AG04450 (cell line): ENCODE data around the gene DPYSL4. TPM values are rescaled to one million over a fixed set of nuclear protein-coding genes. Genes with fewer than 3 reads are reported as not detected.

Experiments
- CTCF ChIA-PET: fragments of 300-600, 350-600 bp; formaldehyde crosslinking; extraction: SDS; loops from one replicate; lab custom pipeline; 2022; ENCODE audit warnings: antibody characterized with exemption, inconsistent platforms; lab: Charles Lee
- POLR2A ChIA-PET: fragments of 350-600 bp; formaldehyde crosslinking; extraction: SDS; loops from one replicate; lab custom pipeline; 2021; ENCODE audit warnings: antibody characterized with exemption, inconsistent platforms; lab: Yijun Ruan, JAX
- DNase-seq: peaks from one replicate; pipeline ENCODE4 v3.0.0-alpha.2; 2011; ENCODE audit warnings: low read depth, low spot score
- H3K27ac ChIP-seq: one replicate; pipeline ENCODE4 v1.5.1; 2012; ENCODE audit warnings: low read depth, low read length, control low read depth
- H3K27me3 ChIP-seq: one replicate; pipeline ENCODE4 v1.6.0; 2012; ENCODE audit warnings: low read length; ENCODE audit not compliant: control insufficient read depth, insufficient read depth
- H3K4me3 ChIP-seq: 2 replicates; pipeline ENCODE4 v1.5.1; 2011; ENCODE audit warnings: mild to moderate bottlenecking, low read depth, low read length, control low read depth
- H3K9me3 ChIP-seq: 2 replicates; pipeline ENCODE4 v1.5.1; 2012; ENCODE audit warnings: low read length; ENCODE audit not compliant: control insufficient read depth, insufficient read depth
- polyA plus RNA-seq: library from polyadenylated mRNA; depleted of rRNA; stranded (reverse); fragments of >200 nt; gene quantifications from 2 replicates; pipeline ENCODE4 v1.2.3, GENCODE V29; 2011
- TF ChIP-seq, protein P1 (sequence below): IDR thresholded peaks from 2 replicates; pipeline ENCODE4 v1.5.1; 2011; ENCODE audit warnings: low read depth, low read length, control low read depth, inconsistent platforms

Gene DPYSL4
- polyA plus RNA-seq, 1 experiment = 9.0 TPM

GRCh38 chr10:132237396-132237795 is 50.6 kb downstream of the DPYSL4 start:
- DNase-seq = no peak
- ChIA-PET POLR2A (no interaction called here), CTCF (interaction anchor here (1.4 kb wide), 1 partner anchor 13 kb away, joined by 5 read pairs; no protein-coding TSS in a partner anchor)
- Histone ChIP-seq H3K4me3 (no peak overlapping the region), H3K27me3 (peaks cover 17% of the 10 kb centered on the region), H3K27ac (no peak overlapping the region), H3K9me3 (no peaks in the 10 kb centered on the region; the same call in 1 of the 2 replicates)
- TF ChIP-seq, protein P1, sequence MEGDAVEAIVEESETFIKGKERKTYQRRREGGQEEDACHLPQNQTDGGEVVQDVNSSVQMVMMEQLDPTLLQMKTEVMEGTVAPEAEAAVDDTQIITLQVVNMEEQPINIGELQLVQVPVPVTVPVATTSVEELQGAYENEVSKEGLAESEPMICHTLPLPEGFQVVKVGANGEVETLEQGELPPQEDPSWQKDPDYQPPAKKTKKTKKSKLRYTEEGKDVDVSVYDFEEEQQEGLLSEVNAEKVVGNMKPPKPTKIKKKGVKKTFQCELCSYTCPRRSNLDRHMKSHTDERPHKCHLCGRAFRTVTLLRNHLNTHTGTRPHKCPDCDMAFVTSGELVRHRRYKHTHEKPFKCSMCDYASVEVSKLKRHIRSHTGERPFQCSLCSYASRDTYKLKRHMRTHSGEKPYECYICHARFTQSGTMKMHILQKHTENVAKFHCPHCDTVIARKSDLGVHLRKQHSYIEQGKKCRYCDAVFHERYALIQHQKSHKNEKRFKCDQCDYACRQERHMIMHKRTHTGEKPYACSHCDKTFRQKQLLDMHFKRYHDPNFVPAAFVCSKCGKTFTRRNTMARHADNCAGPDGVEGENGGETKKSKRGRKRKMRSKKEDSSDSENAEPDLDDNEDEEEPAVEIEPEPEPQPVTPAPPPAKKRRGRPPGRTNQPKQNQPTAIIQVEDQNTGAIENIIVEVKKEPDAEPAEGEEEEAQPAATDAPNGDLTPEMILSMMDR = no peak

DNA sequence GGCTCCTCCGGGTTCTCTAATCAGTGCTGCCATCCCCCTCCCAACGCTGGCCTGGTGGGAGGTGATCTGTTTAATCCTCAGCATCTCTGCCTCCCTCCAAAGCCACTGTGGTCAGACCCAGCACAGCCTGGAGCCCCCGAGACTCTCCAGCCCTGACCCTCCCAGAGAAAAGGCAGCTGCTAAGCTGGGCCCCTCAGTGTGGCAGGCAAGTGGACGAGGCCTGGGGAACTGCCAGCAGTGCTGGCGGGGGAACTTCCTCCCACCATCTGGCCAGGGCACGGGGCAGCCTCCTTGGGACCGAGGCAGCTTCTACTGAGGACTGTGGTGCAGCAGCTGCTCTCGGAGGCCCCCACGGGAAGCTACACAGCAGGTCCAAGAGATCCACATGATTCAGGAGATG is 51.1 kb downstream of the DPYSL4 start:
- Histone ChIP-seq H3K27me3 (peaks cover 16% of the 10 kb centered on the region), H3K4me3 (no peak overlapping the region), H3K27ac (no peak overlapping the region), H3K9me3 (no peaks in the 10 kb centered on the region; the same call in 1 of the 2 replicates)
- no peak for DNase-seq
- CTCF ChIA-PET = interaction anchor here (1.4 kb wide), 1 partner anchor 14 kb away, joined by 5 read pairs; no protein-coding TSS in a partner anchor
- TF ChIP-seq, protein P1 = no peak
- POLR2A ChIA-PET = no interaction called here

DNA sequence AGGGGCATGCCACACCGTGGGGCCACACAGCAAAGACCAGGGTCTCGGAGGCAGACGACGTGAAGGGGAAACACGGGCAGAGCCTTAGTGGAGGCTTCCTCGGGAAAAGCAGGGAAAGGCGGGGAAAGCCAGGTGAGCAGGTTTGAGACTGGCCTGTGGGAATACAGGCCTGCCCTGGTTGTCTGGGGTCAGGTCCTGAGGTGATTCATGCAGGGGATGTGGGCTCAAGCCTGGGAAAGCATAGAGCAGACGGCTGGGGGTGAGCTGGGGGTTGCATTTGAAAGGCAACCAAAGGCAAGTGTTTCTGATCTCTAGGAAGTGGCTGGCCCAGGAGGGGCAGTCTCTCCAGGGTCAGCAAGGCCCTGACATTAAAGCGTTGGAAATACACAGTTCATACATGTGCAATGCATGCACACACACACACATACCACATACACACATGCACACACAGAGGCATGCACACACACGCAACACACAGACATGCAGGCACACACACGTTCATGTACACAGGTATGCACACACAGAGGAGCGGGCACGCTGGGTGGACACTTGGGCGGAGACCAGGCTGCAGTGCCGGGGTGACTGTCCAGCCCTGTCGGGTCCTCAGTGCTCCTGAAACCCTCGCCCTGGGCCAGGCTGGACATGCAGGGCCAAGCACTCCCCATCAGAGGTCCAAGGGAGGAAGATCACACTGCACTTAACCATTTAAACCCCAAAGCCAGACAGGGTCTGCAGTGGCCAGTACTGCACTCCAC is 51.8 kb downstream of the DPYSL4 start:
- Histone ChIP-seq H3K27ac (no peak overlapping the region), H3K9me3 (no peaks in the 10 kb centered on the region; the same call in 1 of the 2 replicates), H3K4me3 (no peak overlapping the region), H3K27me3 (peaks cover 12% of the 10 kb centered on the region)
- DNase-seq = no peak
- CTCF ChIA-PET = no interaction called here
- TF ChIP-seq, protein P1 = no peak
- POLR2A ChIA-PET = no interaction called here

- Histone ChIP-seq H3K27me3 (peaks cover 12% of the 10 kb centered on the region), H3K27ac (no peak overlapping the region), H3K4me3 (no peak overlapping the region), H3K9me3 (no peaks in the 10 kb centered on the region; the same call in 1 of the 2 replicates)
- TF ChIP-seq, protein P1 = no peak
- no peak for DNase-seq
- ChIA-PET POLR2A (no interaction called here), CTCF (no interaction called here)
These were observed 52.6 kb downstream of the DPYSL4 start for GRCh38 chr10:132239126-132240031.
